Left forelimb (tissue), 1 donor: ENCODE measurements around the gene SH3PXD2A.
"Not testable (repeated sequence)": the region's sequence is repeated elsewhere in the genome, so short reads cannot be mapped to it uniquely, and the experiment has no call there.

ENCODE experiments used
- DNase-seq: peaks from one replicate; pipeline ENCODE4 v3.0.0-alpha.2; 2018; ENCODE audit warnings: low spot score

The SH3PXD2A gene

DNA sequence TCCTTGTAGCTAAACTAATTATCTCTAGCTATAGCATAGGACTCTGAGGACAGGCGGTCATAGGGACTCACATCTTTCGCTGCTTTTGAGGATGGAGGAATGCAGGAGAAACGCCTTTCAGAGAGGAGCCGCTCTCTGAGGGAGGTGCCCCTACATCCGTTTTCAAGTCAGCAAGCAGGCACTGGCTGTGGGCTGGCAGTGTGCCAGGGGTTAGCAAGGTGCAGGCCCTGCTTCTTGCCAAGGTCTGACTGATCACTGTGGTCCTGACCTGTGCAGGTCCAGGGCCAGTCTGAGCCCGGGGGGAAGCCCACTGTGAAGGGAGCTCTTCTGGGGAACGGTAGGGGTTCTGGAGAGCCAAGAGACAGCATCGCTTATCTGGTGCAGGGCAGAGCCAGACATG is 89.4 kb downstream of the SH3PXD2A start:
- DNase-seq, result no peak

DNA sequence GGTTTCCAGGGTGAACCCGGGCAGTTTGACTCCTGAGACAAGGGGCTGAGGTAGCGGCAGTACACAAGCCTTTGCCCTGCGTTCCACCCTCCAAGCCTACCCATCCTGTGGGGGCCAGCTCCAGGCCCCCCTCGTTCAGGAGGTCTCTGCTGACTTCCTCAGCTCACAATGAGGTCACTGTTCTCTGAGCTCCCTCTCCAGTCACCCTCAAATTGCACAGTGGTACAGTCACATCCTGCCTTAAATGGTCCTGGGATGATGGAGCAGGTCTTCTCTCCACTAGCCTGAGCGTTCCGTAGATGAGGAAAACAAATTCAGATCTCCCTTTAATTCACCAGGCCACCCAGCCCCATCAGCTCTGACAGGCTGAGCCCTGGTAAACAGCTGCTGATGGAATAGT is 90.2 kb downstream of the SH3PXD2A start:
- DNase-seq, result no peak

DNA sequence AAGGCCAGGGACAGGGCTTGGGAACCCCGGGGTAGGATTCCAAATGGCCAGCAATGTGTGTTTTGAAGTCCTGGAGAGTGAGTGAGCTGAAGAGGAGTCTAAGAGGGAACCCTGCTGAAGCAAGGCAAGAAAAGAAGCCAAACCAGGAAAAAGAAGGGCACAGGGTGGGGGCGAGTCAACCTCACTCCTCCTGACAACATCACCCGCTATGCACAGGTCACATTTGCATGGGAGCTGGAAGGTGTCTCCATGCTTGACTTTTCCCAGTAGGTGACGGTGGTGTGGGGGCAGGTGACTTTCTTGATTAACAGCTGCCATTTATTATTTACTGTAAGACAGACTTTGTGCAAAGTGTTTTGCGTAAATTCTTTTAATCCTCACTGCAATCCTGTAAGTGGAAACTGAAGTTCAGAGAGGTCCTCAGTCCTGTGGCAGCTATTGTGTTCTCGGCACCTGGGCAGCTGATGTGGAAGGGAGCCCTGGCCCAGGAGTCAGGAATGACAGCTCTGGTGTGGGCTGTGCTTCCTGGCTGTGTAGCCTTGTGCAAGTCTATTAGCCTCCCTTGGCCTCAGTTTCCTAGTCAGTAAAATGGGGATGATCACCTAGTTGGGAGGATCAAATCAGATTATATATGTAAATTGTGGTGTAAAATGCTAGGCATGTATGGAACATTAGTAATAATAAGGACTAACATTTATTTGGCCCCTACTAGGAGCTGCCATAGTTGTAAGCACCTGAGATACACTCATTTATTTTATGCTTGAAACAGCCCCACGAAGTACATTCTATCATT is 90.9 kb downstream of the SH3PXD2A start:
- no peak for DNase-seq

DNA sequence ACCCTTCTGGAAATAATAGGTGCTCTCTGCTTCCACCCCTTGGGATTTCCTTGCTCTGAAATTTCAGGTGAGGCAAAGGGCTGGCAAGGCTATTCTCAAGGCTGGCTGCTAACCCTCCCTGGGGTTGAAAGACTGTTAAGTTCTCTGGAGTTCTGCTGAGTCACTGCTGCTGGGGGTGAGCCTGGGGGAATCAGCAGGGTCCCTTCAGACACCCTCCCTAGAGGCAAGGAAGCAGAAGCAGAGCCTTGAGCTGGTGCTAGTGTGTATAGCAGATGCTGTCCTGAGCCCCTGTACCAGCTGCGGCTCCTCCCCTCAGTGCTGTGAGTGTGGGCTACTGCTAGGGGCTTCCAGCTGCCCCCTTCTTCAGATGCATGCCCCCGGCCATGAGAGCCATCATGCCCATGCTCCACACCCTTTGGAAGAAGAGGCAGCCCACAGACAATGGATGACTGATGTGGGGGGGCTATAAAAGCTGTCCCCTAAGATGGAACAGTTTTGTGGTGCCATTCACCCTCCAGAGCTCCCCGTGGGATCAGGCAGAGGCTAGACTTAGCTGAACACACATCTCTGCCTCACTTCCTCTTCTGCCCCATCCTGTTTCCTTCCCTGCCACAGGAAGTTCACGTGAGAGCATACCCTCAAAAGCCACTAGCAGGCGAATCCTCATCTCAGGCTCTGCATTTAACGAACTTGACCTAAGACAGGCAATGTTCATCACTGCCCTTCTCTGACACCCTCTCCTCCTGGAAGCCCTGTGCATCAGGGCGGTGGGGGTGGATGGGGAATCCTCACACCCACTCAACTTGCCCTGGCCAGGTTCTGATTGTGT is 91.8 kb downstream of the SH3PXD2A start:
- no peak for DNase-seq

DNA sequence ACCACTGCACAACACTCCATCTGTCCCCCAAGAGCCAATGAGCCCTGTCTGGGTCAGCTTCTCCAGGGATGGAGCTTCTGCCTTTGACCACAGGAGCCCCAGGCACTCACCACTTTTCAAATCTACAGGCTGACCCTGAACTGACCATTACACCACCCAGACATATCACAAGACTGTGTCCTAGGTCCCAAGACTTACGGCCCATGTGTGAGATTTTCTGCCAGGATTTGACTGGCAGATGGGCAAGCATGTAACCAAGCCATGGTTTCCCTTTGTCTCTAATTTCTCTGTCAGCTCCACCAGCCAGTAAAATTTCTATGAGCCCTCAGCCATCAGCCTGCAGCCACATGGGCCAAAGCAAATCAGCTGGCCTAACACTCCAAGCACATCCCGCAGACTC is 92.5 kb downstream of the SH3PXD2A start:
- no peak for DNase-seq

DNA sequence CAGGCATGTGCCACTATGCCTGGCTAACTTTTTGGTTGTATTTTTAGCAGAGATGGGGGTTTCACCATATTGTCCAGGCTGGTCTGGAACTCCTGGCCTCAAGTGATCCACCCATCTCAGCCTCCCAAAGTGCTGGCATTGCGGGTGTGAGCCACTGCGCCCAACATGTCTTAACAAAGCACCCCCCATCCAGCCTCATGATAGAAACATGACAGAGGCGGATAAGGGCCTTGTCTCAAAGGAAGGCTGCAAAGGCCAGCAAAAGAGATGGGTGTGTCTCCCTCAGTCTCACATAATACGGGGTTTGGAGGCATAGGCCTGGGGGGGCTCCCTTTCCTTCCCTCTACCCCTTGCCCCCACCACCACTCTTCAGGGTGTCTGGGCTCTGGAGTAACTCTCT is 93.2 kb downstream of the SH3PXD2A start:
- DNase-seq, result no peak

DNA sequence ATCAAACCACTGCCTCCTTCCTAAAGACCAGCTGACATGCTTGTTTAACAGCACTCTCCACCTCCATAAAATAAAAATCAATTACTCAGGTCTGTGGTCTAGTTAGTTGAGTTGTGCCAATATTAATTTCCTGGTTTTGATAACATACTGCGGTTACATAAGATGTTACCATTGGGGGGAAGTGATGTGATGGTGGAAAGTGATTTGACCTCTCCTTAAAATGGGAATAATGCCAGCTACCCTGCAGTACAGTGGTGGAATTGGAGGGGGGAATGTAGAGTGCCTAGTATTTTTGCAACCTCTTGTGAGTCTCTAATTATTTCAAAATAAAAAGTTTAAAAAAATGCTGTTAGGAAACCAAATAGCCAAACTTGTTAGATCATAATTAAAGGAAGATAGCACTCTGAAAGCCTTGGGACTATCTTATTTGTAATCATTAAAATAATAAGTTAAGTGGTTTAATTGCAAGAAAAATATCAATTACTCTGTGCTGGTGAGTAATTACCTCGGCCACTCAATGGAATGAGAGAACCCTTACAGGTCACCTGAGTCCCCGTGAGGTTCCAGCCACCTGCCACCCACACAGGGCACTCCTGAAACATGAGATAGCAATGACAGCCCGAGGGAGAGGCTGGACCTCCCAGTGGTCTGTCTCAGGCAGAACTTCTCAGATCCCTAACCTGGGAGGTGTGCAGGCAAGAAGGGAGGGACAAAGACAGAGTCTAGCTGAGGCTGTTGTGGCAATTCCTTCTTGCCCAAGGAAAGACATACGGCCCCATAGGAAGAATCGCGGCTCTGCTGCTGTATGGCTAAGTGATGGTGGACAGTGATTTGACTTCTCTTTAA is 94.1 kb downstream of the SH3PXD2A start:
- no peak for DNase-seq

DNA sequence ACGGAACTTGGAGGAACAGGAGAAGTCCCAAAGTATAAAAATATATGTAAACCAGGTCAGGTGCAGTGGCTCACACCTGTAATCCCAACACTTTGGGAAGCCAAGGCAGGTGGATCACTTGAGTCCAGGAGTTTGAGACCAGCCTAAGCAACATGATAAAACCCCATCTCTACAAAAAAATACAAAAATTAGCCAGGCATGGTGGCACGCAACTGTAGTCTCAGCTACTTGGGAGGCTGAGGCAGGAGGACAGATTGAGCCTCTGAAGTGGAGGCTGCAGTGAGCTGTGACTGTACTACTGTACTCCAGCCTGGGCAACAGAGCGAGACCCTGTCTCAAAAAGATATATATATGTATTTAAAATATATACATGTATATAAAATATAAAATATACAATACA is 95.1 kb downstream of the SH3PXD2A start:
- DNase-seq, result not testable (repeated sequence)

DNA sequence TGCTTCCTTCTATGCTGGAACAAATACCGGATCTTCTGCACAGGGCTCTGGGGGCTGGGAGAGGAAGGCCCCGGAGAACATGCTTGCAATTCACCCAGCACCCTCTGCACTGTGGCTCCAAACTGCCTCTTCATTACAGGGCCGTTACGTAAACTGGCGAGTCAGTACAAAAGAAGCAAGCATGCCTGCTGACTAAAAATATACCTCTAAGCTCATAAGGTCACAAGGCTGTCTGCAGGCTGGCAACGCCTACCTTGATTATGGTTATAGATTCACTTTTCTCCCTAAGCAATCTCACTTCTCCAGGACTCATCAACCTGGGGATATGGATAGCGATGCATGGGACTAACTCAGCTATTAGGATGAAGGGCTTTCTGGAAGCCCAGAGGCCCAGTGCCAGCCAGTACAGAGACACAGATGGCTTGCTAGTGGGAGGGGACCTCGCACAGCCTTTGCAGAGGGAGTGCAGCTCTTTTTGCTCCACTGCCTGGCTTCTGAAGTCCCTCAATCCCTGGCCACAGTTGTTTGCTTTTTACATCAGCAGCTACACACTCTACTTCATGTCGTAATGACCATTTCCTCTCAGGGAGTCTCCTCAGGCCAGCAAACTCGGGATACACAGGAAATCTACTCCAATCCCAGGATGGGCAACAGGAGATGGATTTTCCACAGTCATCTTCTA is 96.1 kb downstream of the SH3PXD2A start:
- no peak for DNase-seq

DNA sequence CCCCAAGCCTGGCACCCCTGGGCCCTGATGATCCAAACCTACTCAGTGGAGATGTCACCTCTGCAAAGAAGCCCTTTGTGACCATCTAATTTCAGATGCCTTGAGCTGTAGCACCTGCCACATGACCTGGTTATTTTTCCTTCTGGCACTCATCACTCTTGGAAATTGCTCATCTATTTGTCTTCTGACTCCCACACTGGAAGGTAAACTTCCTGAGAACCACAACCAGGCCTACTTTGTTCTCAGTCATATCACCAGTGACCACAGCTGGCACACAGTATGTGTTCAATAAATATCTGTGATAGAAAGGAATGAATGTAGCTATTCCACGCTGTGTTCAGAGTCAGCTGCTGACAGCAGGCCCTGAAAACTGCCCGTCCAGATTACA is 97.1 kb downstream of the SH3PXD2A start:
- DNase-seq, result no peak

DNA sequence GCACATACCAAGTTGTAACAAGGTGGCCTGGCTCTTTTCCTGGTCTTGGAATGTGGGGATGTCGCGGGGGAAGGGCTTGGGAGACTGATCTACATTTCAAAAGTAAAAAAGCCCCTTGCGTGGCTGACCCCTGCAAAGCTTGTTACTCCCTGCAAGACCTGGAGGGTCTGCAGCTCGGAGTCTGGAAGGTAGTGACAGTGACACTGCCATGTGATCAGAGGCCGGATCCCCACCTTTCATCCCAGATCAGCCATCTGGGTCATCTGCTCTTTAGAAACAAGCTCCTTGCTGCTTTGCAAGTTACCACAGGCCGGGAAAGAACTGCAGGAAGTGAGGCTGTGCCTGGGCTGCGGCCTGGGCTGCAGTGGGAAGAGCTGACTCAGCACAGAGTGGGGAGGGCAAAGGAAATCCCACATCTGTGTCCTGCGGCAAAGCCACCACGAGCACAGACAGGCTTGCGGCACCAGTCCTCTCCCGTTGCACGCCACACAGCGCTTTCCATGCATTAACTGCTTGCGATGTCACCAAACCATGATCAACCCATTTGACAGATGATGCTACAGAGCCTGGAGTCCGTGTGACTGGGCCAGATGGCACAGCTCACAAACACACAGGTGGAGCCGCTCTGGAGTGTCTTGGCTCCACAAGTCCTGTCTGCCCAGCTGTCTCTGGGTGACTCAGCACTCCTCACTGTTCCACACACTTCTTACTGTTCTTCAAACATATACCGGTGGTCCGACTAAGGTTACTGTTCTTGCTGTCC is 97.7 kb downstream of the SH3PXD2A start:
- DNase-seq, result peak; percentile 74

DNA sequence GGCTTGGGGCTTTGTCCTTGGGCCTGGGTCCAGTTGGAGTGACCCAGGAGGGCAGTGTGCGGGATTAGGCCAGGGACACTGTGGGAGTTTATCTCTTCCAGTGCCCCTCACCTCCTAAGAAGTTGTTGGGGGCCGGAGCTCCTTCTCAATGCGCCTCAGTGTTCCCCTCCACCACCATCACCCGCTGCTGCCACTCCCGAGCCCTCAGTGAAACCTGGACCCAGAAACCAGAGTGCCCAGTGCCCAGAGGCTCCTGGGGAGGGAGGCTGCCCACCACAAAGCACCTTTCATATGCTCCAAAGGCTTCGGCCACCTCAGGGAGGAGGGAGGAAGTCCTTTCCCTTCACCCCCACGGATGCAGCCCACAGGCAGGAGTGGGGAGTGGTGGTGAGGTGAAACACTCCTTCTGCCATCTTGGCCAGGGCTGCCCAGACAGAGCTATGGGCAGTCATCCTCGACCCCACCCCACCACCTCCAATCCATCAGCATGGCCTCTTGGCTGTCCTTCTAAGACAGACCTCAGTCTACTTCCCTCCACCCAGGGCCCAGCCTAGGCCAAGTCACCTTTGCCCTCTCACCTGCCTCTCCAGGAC is 99.0 kb downstream of the SH3PXD2A start:
- no peak for DNase-seq

DNA sequence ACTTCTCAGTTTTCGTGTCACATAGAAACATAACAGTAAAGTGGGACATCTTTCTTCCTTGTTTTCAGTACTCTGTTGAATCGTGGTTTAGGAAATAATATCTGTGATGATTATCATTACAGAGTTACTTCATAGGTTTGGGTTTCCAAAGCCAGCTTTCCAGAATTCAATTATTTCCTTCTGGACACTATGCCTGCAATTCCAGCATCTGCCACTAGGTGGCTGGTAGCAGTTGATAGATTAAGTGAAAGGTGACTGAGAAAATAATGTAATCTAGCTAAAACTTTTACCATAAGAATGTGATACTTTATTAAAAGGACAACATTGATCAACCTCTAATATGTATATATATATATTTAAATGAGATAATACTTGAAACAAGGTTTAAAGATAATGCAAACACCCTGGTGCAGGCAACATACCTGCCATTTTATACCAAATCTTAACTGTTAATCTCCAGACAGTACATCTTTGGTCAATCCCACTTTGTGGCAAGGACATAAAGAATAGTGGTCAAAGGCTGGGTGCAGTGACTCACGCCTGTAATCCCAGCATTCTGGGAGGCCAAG is 102.6 kb downstream of the SH3PXD2A start:
- no peak for DNase-seq

DNA sequence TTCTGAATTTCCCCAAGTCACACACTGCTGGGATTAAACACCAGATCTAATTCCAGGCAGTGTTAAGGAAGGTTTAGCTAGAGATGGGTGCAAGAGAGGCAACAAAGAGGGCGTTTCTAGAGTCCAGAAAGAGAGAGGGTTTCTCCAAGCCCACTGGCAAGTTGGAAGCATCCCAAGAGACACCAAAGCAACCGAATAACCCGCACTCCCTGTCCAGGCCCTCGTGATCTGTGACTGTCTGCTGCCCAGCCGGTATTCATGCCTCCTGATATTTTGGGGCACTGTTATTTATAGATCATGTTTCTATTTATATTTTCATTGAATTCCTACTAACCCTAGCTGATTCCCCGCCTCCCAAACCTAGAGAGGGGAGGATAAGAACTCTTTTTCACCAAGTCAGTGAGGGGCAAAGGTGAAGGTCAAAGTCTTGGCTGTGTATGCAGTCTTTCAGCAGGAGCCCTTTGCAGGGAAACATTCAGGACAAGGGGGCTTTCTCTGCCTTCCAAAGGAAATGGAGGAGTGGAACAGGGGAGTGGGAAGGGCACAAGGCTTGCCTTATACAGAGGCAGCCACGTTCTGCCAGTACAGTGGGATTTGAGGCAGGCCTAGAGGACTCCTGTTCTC is 103.6 kb downstream of the SH3PXD2A start:
- no peak for DNase-seq

DNA sequence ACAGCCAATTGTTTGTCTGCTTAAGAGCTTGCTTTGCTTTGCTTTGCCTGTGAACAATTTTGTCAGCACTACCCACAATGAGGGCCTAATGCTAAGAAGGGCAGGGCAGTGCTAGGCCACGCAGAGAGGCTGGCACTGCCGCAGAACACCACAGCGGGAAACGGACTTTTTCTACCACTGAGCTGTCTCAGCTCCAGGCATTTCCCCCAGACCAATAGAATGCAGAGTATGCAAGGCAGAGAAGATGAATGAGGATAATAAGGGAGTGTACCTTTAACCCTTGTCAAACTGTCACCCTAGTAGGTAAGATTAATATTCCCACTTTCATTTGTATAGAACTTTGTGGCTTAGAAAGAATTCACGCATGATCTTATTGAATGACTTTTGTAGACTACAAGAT is 104.5 kb downstream of the SH3PXD2A start:
- DNase-seq, result no peak

DNA sequence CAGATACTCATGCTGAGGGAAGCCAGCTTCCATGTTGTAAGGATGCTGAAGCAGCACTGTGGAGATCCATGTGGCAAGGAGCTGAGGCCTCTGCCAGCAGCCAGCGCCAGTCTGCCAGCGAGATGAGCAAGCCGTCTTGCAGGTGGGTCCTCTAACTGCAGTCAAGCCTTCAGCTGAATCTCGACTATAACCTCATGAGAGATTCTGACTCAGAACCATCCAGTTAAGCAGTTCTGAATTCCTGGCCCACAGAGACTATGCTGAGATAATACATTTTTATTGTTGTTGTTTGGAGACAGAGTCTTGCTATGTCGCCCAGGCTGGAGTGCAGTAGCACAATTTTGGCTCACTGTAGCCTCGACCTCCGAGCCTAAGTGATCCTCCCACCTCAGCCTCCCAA is 105.6 kb downstream of the SH3PXD2A start:
- DNase-seq, result no peak

DNA sequence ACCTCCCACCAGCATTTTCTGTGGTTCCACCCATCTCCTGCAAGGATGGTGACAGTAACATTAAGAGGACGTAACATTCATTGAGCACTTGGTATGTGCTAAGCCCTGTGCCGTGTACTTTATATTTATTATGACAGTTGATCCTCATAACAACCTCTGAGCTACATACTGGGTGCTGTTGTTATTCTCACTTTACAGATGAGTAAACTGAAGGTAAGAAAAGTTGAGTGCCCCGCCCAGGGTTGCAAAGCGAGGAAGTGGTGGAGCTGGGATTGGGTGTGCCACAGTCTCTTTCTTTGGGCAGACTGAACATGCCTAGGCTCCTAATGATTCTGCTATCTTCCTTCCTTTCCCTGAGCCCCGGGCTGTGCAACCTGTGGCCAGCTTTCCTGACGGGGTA is 107.4 kb downstream of the SH3PXD2A start:
- no peak for DNase-seq

DNA sequence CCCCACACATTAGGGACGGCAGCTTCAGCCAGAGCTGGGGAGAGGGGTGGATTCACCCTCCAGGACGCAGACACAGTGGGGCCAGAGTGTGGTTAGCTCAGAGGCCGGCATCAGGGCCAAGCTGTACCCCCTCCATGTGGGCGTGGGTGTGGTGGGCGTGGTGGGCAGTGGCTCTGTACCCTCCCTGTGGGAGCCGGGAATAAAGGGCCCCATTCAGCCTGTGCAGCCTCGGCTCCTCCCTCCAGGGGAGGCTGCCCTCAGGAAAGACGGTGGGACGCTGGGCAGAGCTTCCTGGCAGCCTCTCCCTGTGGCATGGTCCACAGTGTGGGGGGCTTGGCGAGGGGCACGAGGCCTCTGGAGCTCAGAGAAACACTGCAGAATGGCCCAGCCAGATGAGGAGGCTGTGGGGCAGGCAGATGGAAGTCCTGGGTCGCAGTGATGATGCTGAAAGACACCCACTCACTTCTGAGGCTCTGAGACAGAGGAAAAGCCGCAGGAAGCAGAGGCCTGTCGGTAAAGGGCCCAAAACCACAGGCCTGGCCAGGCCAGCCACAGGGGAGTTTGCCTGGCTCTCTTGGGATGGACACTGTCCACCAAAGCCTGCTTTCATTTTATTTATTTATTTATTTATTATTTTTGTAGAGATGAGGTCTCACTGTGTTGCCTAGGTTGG is 108.0 kb downstream of the SH3PXD2A start:
- DNase-seq, result no peak

DNA sequence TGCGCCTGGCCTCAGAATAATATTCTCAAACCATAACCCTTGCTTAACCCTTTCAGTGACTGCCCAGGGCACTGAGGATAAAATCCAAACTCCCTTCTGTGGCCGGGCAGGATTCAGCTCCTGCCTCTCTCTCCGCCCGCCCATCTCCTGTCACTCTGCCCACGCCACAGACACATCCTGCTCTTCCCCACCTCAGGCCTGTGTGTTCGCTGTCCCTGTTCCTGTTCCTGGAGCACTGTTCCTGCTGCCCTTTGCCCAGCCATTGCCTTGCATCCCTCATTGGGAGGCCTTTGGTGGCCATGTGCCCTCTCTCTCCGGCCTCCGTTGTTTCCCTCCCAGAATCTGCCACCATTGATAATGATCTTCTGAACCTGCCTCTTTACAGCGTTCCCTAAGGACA is 108.8 kb downstream of the SH3PXD2A start:
- no peak for DNase-seq
